ENCODE data around the gene DGKH. TPM values are rescaled to one million over a fixed set of nuclear protein-coding genes. Genes with fewer than 3 reads are reported as not detected.
"Not testable (repeated sequence)": the region's sequence is repeated elsewhere in the genome, so short reads cannot be mapped to it uniquely, and the experiment has no call there.

Gene DGKH
- polyA plus RNA-seq, 3 donors, result 4.7 to 6.2 (median 5.7) TPM

- DNase-seq (ENCODE audit: low read depth in 3 of 3, low spot score in 2 of 3), result no peak
Observed at GRCh38 chr13:42218576-42218975, 170.1 kb downstream of the DGKH start.

DNA sequence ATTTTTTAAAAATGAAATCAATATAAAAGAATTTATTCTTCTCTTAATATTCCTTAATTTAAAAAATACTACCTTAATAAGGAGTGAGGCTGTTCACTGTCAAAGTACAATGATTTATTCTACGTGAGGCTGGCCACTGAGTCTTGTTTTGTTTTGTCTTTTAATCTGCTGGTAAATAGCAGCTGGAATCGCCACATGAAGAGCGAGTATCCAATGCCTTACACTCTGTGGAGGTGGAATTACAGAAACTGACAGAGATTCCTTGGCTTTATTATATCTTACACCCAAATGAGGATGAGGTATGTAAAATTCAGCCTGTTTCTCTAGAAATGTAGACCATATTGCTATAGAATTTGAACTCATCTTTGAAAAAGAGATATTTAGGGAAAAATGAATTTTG, 170.6 kb downstream of the DGKH start:
- DNase-seq (ENCODE audit: low read depth in 3 of 3, low spot score in 2 of 3), result no peak

GRCh38 chr13:42219876-42220275, 171.4 kb downstream of the DGKH start:
- no peak for DNase-seq (ENCODE audit: low read depth in 3 of 3, low spot score in 2 of 3)

DNA sequence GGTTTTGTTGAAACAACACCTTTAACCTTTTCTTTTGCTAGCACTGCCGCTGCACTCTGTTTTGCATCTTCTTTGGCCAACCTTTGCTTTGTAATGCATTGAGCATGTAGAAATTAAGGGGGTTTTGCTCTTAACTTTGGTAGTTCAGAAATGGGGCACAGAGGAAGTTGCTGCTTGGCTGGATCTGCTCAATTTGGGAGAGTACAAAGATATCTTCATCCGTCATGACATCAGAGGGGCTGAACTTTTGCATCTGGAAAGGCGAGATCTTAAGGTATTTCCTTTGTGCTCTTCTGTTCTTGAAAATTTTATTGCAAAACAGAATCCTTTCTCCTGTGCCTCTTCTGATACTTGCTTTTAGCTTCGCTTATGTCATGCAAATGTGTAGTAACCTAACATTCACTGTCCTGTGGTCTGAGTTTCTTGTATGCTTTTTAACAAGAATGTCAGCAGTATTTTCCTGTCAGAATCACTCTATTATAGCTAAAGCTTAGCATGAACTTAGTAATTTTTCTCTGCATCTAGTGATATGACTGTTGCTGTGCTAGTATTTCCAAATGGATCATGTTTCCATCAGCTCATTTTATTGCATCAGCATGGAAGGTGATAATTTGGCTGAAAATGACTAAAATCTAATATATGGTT, 172.8 kb downstream of the DGKH start:
- no peak for DNase-seq (ENCODE audit: low read depth in 3 of 3, low spot score in 2 of 3)

DNA sequence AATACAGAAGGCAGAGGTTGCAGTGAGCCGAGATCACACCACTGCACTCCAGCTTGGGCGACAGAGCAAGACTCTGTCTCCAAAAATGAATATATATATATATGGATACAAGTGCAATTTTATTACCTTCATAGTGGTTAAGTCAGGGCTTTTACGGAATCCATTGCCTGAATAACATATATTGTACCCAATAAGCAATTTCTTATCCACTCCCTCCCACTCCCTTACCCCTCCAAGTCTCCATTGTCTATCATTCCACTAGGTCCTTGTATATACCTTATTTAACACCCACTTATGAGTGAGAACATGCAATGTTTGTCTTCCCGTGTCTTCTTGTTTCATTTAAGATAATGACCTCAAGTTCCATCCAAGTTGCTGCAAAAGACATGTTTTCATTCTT, 175.2 kb downstream of the DGKH start:
- no peak for DNase-seq (ENCODE audit: low read depth in 3 of 3, low spot score in 2 of 3)

- no peak for DNase-seq (ENCODE audit: low read depth in 3 of 3, low spot score in 2 of 3)
Observed at GRCh38 chr13:42225051-42225450, 176.6 kb downstream of the DGKH start.

DNA sequence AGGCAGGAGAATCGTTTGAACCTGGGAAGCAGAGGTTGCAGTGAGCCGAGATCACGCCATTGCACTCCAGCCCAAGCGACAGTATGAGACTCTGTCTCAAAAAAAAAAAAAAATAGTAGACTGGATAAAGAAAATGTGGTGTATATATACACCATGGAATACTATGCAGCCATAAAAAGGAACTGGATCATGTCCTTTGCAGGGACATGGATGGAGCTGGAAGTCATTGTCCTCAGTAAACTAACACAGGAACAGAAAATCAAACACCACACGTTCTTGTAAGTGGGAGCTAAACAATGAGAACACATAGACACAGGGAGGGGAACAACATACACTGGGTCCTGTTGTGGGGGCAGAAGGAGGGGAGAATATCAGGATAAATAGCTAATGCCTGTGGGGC, 178.3 kb downstream of the DGKH start:
- DNase-seq (ENCODE audit: low read depth in 3 of 3, low spot score in 2 of 3), result not testable (repeated sequence)

- no peak for DNase-seq (ENCODE audit: low read depth in 3 of 3, low spot score in 2 of 3)
Observed at GRCh38 chr13:42228527-42228926, 180.1 kb downstream of the DGKH start.

GRCh38 chr13:42229287-42229686, 180.8 kb downstream of the DGKH start:
- no peak for DNase-seq (ENCODE audit: low read depth in 3 of 3, low spot score in 2 of 3)

DNA sequence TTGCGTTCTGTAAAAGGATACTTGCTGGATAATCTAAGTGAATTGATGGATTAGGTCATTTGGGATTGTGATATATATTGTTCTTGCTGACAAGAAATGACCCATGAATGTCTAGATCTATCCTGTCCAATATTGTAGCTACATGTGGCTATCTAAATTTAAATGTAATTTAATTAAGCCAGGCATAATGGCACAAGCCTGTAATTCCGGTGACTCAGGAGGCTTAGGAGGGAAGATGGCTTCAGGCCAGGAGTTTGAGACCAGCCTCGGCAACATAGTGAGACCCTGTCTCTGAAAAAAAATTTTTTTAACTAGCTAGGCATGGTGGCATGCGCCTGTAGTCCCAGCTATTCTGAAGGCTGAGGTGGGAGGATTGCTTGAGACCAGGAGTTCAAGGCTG, 184.2 kb downstream of the DGKH start:
- DNase-seq (ENCODE audit: low read depth in 3 of 3, low spot score in 2 of 3), result no peak

DNA sequence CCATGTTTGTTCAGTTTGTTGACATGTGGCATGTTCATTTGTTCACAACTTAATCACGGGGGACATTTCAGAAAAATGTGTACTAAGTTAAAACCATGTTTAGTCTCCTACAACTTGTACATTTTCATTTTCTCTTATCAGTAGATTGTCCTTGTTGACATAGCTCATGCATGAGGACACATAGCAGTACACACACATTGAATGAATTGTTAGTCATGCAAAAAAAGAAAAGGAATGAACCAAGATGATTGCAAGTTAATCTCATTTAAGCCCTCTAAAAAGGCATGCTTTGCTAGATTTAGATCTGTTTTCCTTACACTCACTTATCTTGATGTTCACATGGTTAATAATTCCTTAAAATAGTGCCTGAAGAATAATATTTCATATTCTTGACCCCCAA, 185.3 kb downstream of the DGKH start:
- DNase-seq (ENCODE audit: low read depth in 3 of 3, low spot score in 2 of 3), result no peak

DNA sequence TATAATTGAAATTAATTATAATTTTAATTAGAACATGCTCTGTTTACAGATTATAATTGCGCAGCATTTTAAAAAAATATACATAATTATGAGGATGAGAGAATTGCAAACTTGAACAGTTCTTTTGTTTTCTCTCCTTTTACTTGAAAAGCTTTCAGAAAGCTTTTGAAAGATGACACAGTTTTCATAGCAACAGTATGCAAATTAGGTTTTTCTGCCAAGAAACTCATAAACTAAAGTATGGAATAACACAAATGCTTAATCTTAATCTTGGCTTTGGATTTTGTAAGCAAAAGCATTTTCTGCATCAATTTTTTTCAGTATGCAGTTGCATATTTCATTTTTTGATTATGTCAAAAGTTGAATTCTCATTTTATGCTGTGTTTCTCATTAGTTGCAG, 190.7 kb downstream of the DGKH start:
- DNase-seq (ENCODE audit: low read depth in 3 of 3, low spot score in 2 of 3), result no peak

GRCh38 chr13:42239644-42240043, 191.2 kb downstream of the DGKH start:
- DNase-seq (ENCODE audit: low read depth in 3 of 3, low spot score in 2 of 3), result no peak

- DNase-seq (ENCODE audit: low read depth in 3 of 3, low spot score in 2 of 3), result no peak
Observed at GRCh38 chr13:42246541-42246940, 198.1 kb downstream of the DGKH start.

GRCh38 chr13:42247883-42248282, 199.4 kb downstream of the DGKH start:
- DNase-seq (ENCODE audit: low read depth in 3 of 3, low spot score in 2 of 3), result no peak

DNA sequence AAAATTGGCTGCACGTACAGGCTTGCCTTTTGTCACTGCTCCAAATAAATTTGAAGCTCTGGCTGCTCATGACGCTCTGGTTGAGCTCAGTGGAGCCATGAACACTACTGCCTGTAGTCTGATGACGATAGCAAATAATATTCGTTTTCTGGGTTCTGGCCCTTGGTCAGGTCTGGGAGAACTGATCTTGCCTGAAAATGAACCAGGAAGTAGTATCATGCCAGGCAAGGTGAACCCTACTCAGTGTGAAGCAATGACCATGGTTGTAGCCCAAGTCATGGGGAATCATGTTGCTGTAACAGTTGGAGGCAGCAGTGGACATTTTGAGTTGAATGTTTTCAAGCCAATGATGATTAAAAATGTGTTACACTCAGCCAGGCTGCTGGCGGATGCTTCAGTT, 207.4 kb downstream of the DGKH start:
- DNase-seq (ENCODE audit: low read depth in 3 of 3, low spot score in 2 of 3), result no peak

- no peak for DNase-seq (ENCODE audit: low read depth in 3 of 3, low spot score in 2 of 3)
Observed at GRCh38 chr13:42258747-42259146, 210.3 kb downstream of the DGKH start.

DNA sequence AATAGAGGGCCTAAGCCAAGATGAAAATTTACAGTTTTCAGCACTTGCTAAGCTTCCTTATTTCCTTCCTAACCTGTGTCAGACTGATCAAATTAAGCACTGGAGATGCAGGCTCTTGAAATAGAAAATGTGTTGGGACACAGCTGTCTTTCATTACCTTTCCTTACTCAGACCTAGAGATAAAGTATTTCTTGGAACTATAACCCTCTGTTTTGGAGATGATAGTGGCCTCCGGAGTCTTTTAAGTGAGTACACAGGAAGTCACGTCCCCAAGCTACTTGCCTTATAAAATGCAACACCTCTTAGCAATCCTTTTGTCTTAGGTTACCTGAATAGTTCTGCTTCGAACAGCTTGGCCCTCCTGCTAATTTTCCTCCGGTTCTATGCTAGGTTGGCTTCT, 211.1 kb downstream of the DGKH start:
- no peak for DNase-seq (ENCODE audit: low read depth in 3 of 3, low spot score in 2 of 3)

DNA sequence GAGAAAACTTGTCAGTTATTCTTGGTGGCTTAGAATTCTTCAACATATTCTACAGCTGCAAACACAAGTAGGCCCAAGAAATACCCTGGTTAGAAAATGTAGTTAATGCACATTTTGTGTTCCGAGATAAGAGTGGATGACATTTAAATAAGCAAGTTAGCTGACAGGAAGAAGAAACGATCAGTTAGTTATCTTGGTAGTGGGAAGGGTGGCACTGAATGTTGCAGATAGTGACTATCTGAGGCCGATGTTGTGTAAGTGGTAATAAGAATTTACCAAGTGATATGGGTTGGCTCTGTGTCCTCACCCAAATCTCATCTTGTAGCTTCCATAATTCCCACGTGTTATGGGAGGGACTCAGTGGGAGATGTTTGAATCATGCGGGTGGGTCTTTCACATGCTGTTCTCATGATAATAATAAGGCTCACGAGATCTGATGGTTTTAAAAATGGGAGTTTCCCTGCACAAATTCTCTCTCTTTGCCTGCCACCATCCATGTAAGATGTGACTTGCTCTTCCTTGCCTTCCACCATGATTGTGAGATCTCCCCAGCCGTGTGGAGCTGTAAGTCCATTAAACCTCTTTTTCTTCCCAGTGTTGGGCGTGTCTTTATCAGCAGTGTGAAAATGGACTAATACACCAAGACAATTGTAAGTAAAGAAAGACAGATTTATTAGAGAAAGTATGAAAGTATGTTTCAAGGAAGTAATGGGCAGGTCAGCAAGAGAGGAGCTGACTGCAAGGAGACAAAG, 212.6 kb downstream of the DGKH start:
- no peak for DNase-seq (ENCODE audit: low read depth in 3 of 3, low spot score in 2 of 3)

DNA sequence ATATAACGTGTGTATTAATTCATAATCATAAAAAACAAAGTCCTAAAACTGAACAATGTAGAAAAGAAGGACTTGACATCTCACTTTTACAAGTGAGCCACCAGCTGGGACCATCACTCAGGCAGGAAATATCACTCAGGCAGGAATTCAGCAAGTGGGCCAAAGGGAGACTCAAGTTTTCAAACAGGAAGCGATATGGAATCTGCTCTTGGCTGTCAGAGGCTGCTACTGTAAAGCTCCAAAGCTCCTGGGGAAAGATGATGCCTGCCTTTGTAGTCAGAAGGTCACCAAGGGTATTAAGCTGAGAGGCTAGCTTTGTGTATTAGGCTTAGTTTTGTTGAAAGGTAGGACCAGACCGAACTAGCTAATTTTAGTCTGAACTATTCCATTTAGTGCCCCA, 218.0 kb downstream of the DGKH start:
- DNase-seq (ENCODE audit: low read depth in 3 of 3, low spot score in 2 of 3), result peak in 1 of 3 donors; percentile 26

DNA sequence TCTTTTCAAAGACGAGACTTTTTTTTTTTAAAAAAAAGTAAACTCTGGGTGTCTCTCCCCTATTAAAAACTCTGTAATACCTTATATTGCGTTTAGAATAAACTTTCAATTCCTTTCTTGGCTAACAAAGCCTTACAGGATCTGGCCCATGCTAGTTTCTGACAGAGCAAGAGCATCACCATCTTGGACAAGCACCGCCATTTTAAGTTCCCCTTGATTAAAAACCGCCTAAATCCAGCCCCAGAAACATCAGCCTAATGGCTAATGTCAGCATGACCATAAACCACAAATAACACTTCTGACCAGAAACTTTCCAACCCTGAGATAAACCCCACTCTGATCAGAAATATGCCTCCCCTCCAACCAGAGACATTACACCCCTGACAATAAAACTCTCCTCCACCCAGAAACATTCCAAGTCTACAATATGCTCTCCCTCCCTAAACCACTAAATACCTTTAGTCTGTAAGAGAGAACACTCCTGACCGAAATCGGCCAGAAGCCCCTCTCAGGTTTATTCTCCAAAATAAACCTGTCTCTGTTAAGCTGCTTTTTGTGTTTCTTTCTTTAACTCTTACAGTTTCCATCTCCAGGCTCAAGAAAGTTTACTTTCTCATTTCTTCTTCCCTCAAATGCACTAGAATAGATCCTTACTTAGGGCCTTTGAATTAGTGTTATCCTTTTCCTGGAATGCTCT, 221.9 kb downstream of the DGKH start:
- DNase-seq (ENCODE audit: low read depth in 3 of 3, low spot score in 2 of 3), result no peak

- no peak for DNase-seq (ENCODE audit: low read depth in 3 of 3, low spot score in 2 of 3)
Observed at GRCh38 chr13:42270857-42271215, 222.4 kb downstream of the DGKH start.

Measured in right renal cortex interstitium (tissue), 3 donors.